H9 (cell line): ENCODE results near the gene TMEM267. TPM values are rescaled to one million over a fixed set of nuclear protein-coding genes. Genes with fewer than 3 reads are reported as not detected.

Source experiments
- DNase-seq: peaks from one replicate; pipeline ENCODE4 v3.0.0-alpha.2; 2017
- H2AFZ ChIP-seq: one replicate; pipeline ENCODE4 v1.6.1; 2013; ENCODE audit warnings: mild to moderate bottlenecking, low read length, control low read depth, moderate library complexity
- H2AK5ac ChIP-seq: 2 replicates; pipeline ENCODE4 v1.6.1; 2013; ENCODE audit warnings: low read length, control low read depth, mixed read lengths; ENCODE audit not compliant: insufficient read length
- H2BK120ac ChIP-seq: one replicate; pipeline ENCODE4 v1.6.1; 2013; ENCODE audit warnings: low read depth, mild to moderate bottlenecking, low read length, control low read depth, inconsistent platforms; ENCODE audit not compliant: poor library complexity, severe bottlenecking
- H2BK12ac ChIP-seq: 2 replicates; pipeline ENCODE4 v1.6.1; 2013; ENCODE audit warnings: low read length, control low read depth, mixed read lengths, low read depth; ENCODE audit not compliant: insufficient read length
- H2BK15ac ChIP-seq: 2 replicates; pipeline ENCODE4 v1.6.1; 2013; ENCODE audit warnings: low read depth, low read length, control low read depth
- H2BK20ac ChIP-seq: one replicate; pipeline ENCODE4 v1.6.1; 2013; ENCODE audit warnings: low read depth, mild to moderate bottlenecking, low read length, control low read depth, inconsistent platforms; ENCODE audit not compliant: poor library complexity, severe bottlenecking
- H2BK5ac ChIP-seq: 2 replicates; pipeline ENCODE4 v1.6.1; 2013; ENCODE audit warnings: low read length, control low read depth, mixed read lengths; ENCODE audit not compliant: insufficient read length
- H3K14ac ChIP-seq: 2 replicates; pipeline ENCODE4 v1.6.1; 2013; ENCODE audit warnings: low read length, control low read depth; ENCODE audit not compliant: insufficient read depth
- H3K18ac ChIP-seq: 2 replicates; pipeline ENCODE4 v1.6.1; 2013; ENCODE audit warnings: low read depth, mild to moderate bottlenecking, mixed read lengths, low read length, control low read depth; ENCODE audit not compliant: insufficient read length
- H3K23ac ChIP-seq: 2 replicates; pipeline ENCODE4 v1.6.1; 2013; ENCODE audit warnings: low read length, control low read depth, mixed read lengths, low read depth; ENCODE audit not compliant: insufficient read length
- H3K23me2 ChIP-seq: 2 replicates; pipeline ENCODE4 v1.6.1; 2013; ENCODE audit warnings: low read depth, mild to moderate bottlenecking, mixed read lengths, low read length, control low read depth; ENCODE audit not compliant: insufficient read length, poor library complexity, severe bottlenecking
- H3K27ac ChIP-seq: 2 replicates; pipeline ENCODE4 v1.5.1; 2013; ENCODE audit warnings: low read length, control low read depth, mixed read lengths, low read depth; ENCODE audit not compliant: insufficient read length
- H3K27me3 ChIP-seq: 2 replicates; pipeline ENCODE4 v1.6.1; 2013; ENCODE audit warnings: low read length, control low read depth, inconsistent platforms; ENCODE audit not compliant: insufficient read depth
- H3K4ac ChIP-seq: 2 replicates; pipeline ENCODE4 v1.6.1; 2013; ENCODE audit warnings: low read depth, mild to moderate bottlenecking, control low read depth, inconsistent platforms, low read length, moderate library complexity
- H3K4me1 ChIP-seq: 2 replicates; pipeline ENCODE4 v1.6.1; 2013; ENCODE audit warnings: low read length, control low read depth, inconsistent platforms; ENCODE audit not compliant: insufficient read depth
- H3K4me2 ChIP-seq: 2 replicates; pipeline ENCODE4 v1.6.1; 2013; ENCODE audit warnings: low read length, control low read depth, mixed read lengths; ENCODE audit not compliant: insufficient read length, insufficient read depth
- H3K56ac ChIP-seq: 2 replicates; pipeline ENCODE4 v1.6.1; 2013; ENCODE audit warnings: low read depth, mild to moderate bottlenecking, mixed read lengths, low read length, control low read depth; ENCODE audit not compliant: insufficient read length
- H3K79me1 ChIP-seq: 2 replicates; pipeline ENCODE4 v1.6.1; 2013; ENCODE audit warnings: low read depth, mild to moderate bottlenecking, moderate library complexity, low read length, control low read depth, inconsistent platforms; ENCODE audit not compliant: insufficient read depth, poor library complexity, severe bottlenecking
- H3K79me2 ChIP-seq: 2 replicates; pipeline ENCODE4 v1.6.1; 2013; ENCODE audit warnings: low read length, control low read depth, inconsistent platforms; ENCODE audit not compliant: insufficient read depth
- H3K9ac ChIP-seq: 2 replicates; pipeline ENCODE4 v1.6.1; 2013; ENCODE audit warnings: low read length, control low read depth, mixed read lengths; ENCODE audit not compliant: insufficient read length; ENCODE audit errors: extremely low read depth
- H3K9me3 ChIP-seq: one replicate; pipeline ENCODE4 v1.6.1; 2013; ENCODE audit warnings: low read depth, low read length, inconsistent platforms; ENCODE audit not compliant: control insufficient read depth
- H3T11ph ChIP-seq: one replicate; pipeline ENCODE4 v1.6.1; 2013; ENCODE audit warnings: mild to moderate bottlenecking, low read length, control low read depth, inconsistent platforms
- H4K20me1 ChIP-seq: one replicate; pipeline ENCODE4 v1.6.1; 2013; ENCODE audit not compliant: control insufficient read depth, insufficient read length, insufficient read depth
- H4K5ac ChIP-seq: 2 replicates; pipeline ENCODE4 v1.6.1; 2013; ENCODE audit warnings: low read depth, mild to moderate bottlenecking, mixed read lengths, low read length, control low read depth; ENCODE audit not compliant: insufficient read length
- H4K8ac ChIP-seq: replicated peaks from 2 replicates; pipeline ENCODE4 v1.6.1; 2013; ENCODE audit warnings: low read length, control low read depth, mixed read lengths, low read depth; ENCODE audit not compliant: insufficient read length
- H4K91ac ChIP-seq: 2 replicates; pipeline ENCODE4 v1.6.1; 2013; ENCODE audit warnings: low read depth, mild to moderate bottlenecking, moderate library complexity, mixed read lengths, low read length, control low read depth; ENCODE audit not compliant: insufficient read length
- H3K27ac Mint-ChIP-seq, 3 experiments: 2 replicates in 2 of 3; 3 replicates in 1 of 3; pipeline ENCODE4 v1.8.0; 2020 to 2021; ENCODE audit warnings: mixed read lengths in 3 of 3, mild to moderate bottlenecking in 1 of 3, moderate library complexity in 1 of 3
- H3K27me3 Mint-ChIP-seq: 2 replicates; pipeline ENCODE4 v1.8.0; 2021; ENCODE audit warnings: low read depth, mild to moderate bottlenecking, moderate library complexity, mixed read lengths
- H3K36me3 Mint-ChIP-seq, 3 experiments: 2 replicates in 2 of 3; 3 replicates in 1 of 3; pipeline ENCODE4 v1.8.0; 2020 to 2021; ENCODE audit warnings: low read depth in 3 of 3, mixed read lengths in 3 of 3; ENCODE audit not compliant: insufficient read depth in 1 of 3
- H3K4me1 Mint-ChIP-seq, 2 experiments: 2 replicates each; pipeline ENCODE4 v1.8.0; 2020; ENCODE audit warnings: mixed read lengths in 2 of 2
- H3K4me3 Mint-ChIP-seq, 2 experiments: 2 replicates in 1 of 2; 3 replicates in 1 of 2; pipeline ENCODE4 v1.8.0; 2020 to 2021; ENCODE audit warnings: mild to moderate bottlenecking in 2 of 2, mixed read lengths in 2 of 2, moderate library complexity in 1 of 2
- H3K9me3 Mint-ChIP-seq, 2 experiments: 2 replicates in 1 of 2; 3 replicates in 1 of 2; pipeline ENCODE4 v1.8.0; 2020; ENCODE audit warnings: mild to moderate bottlenecking in 2 of 2, mixed read lengths in 2 of 2, moderate library complexity in 1 of 2
- CTCF ChIP-seq: fragments of 200-600 bp; sonication (generic); conservative IDR thresholded peaks from 3 replicates; pipeline ENCODE4 v1.8.0; 2021; ENCODE audit warnings: antibody characterized with exemption, mild to moderate bottlenecking
- WGBS: extraction: QIAGEN DNeasy Blood & Tissue Kit; methylation state at CpG from one replicate; pipeline ENCODE4 v1.1.7; 2013; ENCODE audit warnings: missing lambda C conversion rate, low lambda C conversion rate, mixed read lengths; ENCODE audit not compliant: insufficient read length; ENCODE audit errors: extremely low coverage; 5-methylcytosine and 5-hydroxymethylcytosine counted together
- total RNA-seq: library from RNA; stranded (reverse); gene quantifications from 2 replicates; pipeline ENCODE4 v1.2.1, GENCODE V29; 2021

The TMEM267 gene
- total RNA-seq, 1 experiment from 2014 or later: 5.1 TPM

GRCh38 chr5:43461066-43461465, 22.6 kb downstream of the TMEM267 start:
- H2BK20ac ChIP-seq: no peak overlapping the region
- no peaks in the 10 kb centered on the region for H3K27me3 Mint-ChIP-seq
- peaks cover 18 to 35% of the 10 kb centered on the region in 2 experiments for H3K9me3 Mint-ChIP-seq

More at GRCh38 chr5:43461066-43461465, 22.6 kb downstream of the TMEM267 start:
- Histone ChIP-seq H2BK15ac (no peak overlapping the region), H2AK5ac (no peak overlapping the region), H4K20me1 (no peaks in the 10 kb centered on the region), H3K79me2 (0 out of 2 replicates have a peak, but pooled peaks cover 2% of the 10 kb centered on the region), H2BK120ac (no peak overlapping the region), H3T11ph (no peak overlapping the region), H3K9me3 (peaks cover 6% of the 10 kb centered on the region), H2BK5ac (no peak overlapping the region), H3K18ac (no peak overlapping the region), H4K5ac (no peak overlapping the region), H3K4ac (no peak overlapping the region), H3K79me1 (no peaks in the 10 kb centered on the region), H2AFZ (no peak overlapping the region), H3K9ac (no peak overlapping the region), H3K23ac (no peak overlapping the region), H4K8ac (no peak overlapping the region), H3K27ac (no peak overlapping the region), H3K27me3 (no peaks in the 10 kb centered on the region), H3K56ac (no peak overlapping the region), H3K4me1 (no peaks in the 10 kb centered on the region), H4K91ac (no peak overlapping the region), H3K23me2 (no peaks in the 10 kb centered on the region), H3K4me2 (no peak overlapping the region), H2BK12ac (no peak overlapping the region), H3K14ac (no peak overlapping the region)
- Mint-ChIP-seq H3K27ac (no peak overlapping the region), H3K4me3 (no peak overlapping the region), H3K4me1 (no peaks in the 10 kb centered on the region), H3K36me3 (peaks cover 29 to 44% (median 36%) of the 10 kb centered on the region in 3 experiments)
- TF ChIP-seq CTCF: no peak
- DNase-seq: no peak
- WGBS: no CpG with 5 or more reads among the region's 1 CpG
